PFSK-1 (cell line): Measurements from ENCODE around the gene ZNF580.

ENCODE experiments used
- POLR2AphosphoS5 ChIP-seq: IDR thresholded peaks from 2 replicates; pipeline ENCODE4 v1.6.1; 2012; ENCODE audit warnings: low read depth, mild to moderate bottlenecking, control low read depth, low read length, moderate library complexity
- SIN3A ChIP-seq: IDR thresholded peaks from 2 replicates; pipeline ENCODE4 v1.6.1; 2012; ENCODE audit warnings: mild to moderate bottlenecking, low read length, moderate library complexity, borderline replicate concordance; ENCODE audit not compliant: insufficient read depth
- TAF1 ChIP-seq: IDR thresholded peaks from 2 replicates; pipeline ENCODE4 v1.6.1; 2012; ENCODE audit warnings: low read length, control low read depth, borderline replicate concordance; ENCODE audit not compliant: insufficient read depth
- TF ChIP-seq, protein P1 (sequence below), 2 experiments: IDR thresholded peaks; 2 replicates each; pipeline versions ENCODE4 v1.6.1 to v1.8.0; 2011 to 2012; ENCODE audit warnings: low read depth in 2 of 2, low read length in 2 of 2, control low read depth in 1 of 2, inconsistent platforms in 1 of 2, mild to moderate bottlenecking in 1 of 2, moderate library complexity in 1 of 2; ENCODE audit not compliant: insufficient read depth in 1 of 2

DNA sequence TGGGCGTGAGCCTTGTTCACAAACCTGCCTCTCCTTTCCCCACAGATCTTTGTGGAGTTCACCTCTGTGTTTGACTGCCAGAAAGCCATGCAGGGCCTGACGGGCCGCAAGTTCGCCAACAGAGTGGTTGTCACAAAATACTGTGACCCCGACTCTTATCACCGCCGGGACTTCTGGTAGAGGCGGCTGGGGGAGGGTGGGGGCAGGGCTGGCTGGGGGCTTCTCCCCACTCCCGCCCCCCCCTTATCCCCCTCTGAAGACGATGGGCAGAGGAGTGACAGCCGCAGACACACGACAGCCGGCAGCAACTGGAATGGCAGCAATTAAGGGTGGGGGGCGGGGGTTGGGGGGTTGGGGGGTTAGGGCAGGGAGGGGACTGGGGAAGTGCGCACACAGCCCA is 33.1 kb downstream of the ZNF580 start:
- TF ChIP-seq, protein P1, sequence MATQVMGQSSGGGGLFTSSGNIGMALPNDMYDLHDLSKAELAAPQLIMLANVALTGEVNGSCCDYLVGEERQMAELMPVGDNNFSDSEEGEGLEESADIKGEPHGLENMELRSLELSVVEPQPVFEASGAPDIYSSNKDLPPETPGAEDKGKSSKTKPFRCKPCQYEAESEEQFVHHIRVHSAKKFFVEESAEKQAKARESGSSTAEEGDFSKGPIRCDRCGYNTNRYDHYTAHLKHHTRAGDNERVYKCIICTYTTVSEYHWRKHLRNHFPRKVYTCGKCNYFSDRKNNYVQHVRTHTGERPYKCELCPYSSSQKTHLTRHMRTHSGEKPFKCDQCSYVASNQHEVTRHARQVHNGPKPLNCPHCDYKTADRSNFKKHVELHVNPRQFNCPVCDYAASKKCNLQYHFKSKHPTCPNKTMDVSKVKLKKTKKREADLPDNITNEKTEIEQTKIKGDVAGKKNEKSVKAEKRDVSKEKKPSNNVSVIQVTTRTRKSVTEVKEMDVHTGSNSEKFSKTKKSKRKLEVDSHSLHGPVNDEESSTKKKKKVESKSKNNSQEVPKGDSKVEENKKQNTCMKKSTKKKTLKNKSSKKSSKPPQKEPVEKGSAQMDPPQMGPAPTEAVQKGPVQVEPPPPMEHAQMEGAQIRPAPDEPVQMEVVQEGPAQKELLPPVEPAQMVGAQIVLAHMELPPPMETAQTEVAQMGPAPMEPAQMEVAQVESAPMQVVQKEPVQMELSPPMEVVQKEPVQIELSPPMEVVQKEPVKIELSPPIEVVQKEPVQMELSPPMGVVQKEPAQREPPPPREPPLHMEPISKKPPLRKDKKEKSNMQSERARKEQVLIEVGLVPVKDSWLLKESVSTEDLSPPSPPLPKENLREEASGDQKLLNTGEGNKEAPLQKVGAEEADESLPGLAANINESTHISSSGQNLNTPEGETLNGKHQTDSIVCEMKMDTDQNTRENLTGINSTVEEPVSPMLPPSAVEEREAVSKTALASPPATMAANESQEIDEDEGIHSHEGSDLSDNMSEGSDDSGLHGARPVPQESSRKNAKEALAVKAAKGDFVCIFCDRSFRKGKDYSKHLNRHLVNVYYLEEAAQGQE (IDR thresholded peaks at IDR 0.05; ENCODE audit: insufficient read depth in 1 of 2, low read depth in 2 of 2, low read length in 2 of 2), result no peak
- TF ChIP-seq SIN3A (no peak), POLR2AphosphoS5 (no peak), TAF1 (no peak)
